ENCODE data around the gene ANKRD24.

- TF ChIP-seq CTCF (conservative IDR thresholded peaks at IDR 0.05; ENCODE audit: low read length) (no peak), EZH2phosphoT487 (IDR thresholded peaks at IDR 0.05; ENCODE audit: borderline replicate concordance) (no peak)
These were observed 30.6 kb downstream of the ANKRD24 start for GRCh38 chr19:4213116-4213515.
